HPDE6-E6E7 (cell line): ENCODE results near the gene HSD17B3.
A peak's percentile ranks its signal among the peaks of the same experiment; 100 is the strongest.
"Not testable (repeated sequence)": the region's sequence is repeated elsewhere in the genome, so short reads cannot be mapped to it uniquely, and the experiment has no call there.

ENCODE experiments used
- DNase-seq: peaks from one replicate; pipeline ENCODE4 v3.0.0; 2011; ENCODE audit warnings: missing footprints; ENCODE audit errors: extremely low spot score

The HSD17B3 gene

GRCh38 chr9:96306958-96307357, 5.0 kb upstream of the HSD17B3 start:
- DNase-seq: not testable (repeated sequence)

- DNase-seq: no peak
These were observed 3.2 kb upstream of the HSD17B3 start for GRCh38 chr9:96305171-96305570.

DNA sequence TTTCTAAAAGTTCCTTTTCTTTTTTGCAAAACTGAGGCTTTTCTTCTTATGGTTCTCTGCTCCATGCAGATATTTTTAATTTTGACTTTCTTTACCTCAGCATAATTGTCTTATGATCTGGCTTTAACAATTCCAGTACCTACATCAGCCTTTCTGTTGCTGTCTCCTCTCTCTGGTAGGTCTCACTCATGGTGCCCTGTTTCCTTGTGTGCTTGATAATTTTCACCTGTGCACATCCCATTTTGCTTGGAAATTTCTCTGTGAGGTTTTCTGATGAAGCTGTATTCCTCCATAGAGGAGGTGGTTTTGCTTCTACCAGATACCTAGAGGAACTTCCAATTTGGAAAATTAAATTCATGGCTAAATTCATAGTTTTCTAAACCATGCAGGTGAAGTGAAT, 2.3 kb upstream of the HSD17B3 start:
- no peak for DNase-seq

DNA sequence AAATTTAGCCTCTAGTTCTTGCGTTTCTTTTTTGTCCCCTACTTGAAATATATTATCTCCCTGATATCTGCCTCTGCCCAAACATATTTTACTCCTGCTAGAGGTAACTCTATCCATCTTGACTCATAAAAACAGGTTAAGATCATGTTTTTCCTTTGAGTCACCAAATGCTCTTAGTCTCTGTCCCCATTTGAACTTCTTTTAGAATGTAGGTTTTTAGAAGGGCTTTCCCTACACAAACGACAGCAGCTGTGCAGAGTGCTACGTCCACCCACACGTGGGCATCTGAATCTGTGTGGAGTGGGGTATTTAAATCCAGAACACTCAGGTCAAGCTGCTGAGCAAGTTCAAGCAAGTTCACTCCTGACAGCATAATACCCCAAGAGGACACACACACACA, 2.2 kb downstream of the HSD17B3 start:
- peak; percentile 66 for DNase-seq

DNA sequence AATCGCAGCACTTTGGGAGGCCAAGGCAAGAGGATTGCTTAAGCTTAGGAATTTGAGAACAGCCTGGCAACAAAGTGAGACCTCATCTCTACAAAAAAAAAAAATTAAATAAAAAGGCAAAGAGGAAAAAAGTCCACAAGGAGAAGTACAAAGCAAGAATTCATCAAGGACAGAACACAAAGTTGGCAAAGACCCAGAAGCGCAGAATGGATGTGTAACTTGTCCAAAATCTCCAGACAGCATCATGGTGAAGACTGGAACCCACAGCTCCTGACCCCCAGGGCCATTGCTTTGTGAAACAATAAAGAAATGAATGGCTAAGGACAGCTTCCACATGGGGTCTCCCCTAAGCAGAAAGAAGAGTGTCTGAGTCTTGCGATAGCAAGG, 7.8 kb downstream of the HSD17B3 start:
- no peak for DNase-seq

- no peak for DNase-seq
These were observed 8.3 kb downstream of the HSD17B3 start for GRCh38 chr9:96293498-96294158.

GRCh38 chr9:96289392-96289791, 12.6 kb downstream of the HSD17B3 start:
- no peak for DNase-seq

DNA sequence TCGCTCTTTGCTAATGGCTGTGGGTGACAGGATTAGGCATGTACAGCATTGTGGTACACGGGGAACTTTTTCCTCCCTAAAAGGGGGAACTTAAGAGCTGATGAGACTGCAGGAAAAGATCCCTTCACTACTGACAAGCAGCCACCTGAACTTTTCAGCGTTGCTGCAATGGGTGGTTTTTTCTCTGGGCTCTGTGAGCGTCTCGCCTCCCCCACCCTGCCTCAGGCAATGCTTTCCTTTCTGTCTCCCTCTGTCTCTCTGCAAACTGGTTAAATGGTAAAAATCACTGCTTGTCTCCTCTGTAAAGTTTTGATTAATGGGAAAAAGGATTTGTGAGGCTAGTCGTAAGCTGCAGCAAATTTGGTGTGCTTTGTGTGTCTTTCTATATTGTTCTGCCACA, 20.3 kb downstream of the HSD17B3 start:
- DNase-seq: no peak

GRCh38 chr9:96279932-96280331, 22.0 kb downstream of the HSD17B3 start:
- DNase-seq: no peak

DNA sequence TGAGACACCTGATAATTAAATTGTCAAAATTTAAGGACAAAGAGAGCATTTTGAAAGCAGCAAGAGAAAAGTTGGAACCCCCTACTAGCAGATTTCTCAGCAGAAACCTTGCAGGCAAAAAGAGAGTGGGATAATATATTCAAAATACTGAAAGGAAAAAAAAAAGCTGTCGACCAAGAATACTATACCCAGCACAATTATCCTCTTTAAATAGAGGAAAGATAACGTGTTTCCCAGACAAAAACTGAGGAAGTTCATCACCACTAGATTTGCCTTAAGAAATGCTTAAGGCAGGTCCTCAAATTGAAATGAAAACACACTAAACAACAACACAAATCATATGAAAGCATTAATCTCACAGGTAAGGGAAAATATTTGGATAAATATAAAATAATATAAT, 27.0 kb downstream of the HSD17B3 start:
- DNase-seq: no peak

DNA sequence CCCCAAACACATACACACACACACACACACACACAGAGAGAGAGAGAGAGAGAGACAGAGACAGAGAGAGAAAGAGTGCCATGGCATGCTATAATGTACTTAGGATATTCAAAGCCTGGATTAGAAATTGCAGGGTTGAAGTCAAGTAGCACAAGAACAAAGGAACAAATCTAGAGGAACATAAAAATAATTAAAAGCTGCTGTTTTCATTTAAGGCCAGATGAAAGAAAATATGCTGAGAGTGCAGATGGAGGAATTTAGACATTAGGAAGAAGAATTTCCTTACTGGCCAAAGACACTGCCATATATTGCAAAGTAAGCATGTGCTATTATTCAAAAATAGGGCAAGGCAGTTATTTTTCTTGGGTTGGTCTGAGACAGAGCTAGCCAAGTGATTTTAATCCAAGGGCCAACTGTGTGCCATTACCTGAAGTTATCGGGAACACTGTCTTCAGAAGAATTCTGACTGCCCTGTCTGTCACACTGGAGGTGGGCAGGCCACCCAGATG, 31.7 kb downstream of the HSD17B3 start:
- no peak for DNase-seq

DNA sequence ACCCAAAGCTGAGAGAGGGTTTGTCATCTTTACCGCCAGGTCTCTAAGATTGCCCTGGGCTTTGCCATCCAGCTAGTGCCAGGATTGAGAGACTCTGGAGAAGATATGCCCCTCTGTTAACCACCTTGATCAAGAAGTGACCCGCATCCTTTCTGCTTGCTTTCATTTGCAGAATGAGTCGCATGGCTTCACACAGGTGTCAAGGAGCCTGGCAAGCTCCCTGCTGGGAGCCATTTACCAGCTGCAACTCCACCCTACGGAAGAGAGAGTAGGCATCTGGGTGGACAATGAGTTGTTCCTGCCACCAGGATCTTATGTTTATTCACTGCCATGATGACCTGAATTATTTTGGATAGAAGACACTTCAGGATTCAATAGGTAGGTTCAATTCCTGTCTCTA, 43.0 kb downstream of the HSD17B3 start:
- DNase-seq: no peak

- peak; percentile 63 for DNase-seq
These were observed 45.2 kb downstream of the HSD17B3 start for GRCh38 chr9:96256800-96257199.

DNA sequence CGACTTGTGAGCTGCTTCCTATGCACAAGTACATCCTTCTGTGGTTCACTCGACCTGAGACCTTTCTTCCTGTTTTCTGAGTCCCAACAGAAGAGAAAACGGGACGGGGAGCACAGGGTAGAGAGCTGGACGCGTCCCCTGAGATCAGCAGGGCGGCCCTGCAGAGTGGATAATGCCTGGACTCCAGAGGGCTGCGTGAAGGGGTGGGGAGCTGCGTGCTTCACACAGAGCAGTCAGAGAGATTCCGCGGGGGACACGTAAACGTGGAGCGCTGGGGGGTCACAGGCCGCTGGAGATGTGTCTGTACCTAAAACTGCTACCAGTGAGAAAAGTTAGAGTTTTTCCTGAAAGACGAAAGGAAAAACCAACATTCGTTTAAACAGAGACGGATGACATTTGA, 46.3 kb downstream of the HSD17B3 start:
- no peak for DNase-seq

DNA sequence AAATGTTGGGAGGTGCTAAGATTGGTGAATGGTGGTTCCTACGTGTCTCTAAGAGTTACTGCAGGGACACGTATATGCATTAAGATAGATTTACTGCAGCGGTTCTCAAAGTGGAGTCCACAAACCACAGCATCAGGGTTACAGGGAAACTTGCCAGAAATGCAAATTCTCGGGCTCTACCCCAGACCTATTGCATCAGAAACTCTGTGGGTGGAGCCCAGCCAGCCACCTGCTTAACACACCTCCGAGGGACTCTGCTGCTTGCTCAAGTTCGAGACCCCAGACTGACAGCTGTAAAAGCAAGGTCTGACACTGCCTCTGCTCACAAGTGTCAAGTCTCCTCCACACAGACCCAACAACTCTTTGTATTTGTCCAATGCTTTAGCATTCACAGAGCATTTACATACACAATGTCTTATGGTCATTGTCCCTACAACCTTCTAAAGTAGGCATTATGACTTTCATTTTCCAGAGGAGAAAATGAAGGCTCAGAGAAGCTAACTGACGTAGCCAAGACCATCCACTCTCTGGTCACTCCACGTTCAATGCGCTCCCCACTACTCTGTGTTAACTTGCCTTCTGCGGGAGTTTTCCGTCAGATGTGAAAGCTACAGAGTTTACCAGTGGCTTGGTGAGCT, 48.8 kb downstream of the HSD17B3 start:
- no peak for DNase-seq

- DNase-seq: peak; percentile 70
These were observed 50.5 kb downstream of the HSD17B3 start for GRCh38 chr9:96251451-96251850.

- DNase-seq: no peak
These were observed 52.2 kb downstream of the HSD17B3 start for GRCh38 chr9:96249746-96250145.

- DNase-seq: no peak
These were observed 55.7 kb downstream of the HSD17B3 start for GRCh38 chr9:96246267-96246671.

DNA sequence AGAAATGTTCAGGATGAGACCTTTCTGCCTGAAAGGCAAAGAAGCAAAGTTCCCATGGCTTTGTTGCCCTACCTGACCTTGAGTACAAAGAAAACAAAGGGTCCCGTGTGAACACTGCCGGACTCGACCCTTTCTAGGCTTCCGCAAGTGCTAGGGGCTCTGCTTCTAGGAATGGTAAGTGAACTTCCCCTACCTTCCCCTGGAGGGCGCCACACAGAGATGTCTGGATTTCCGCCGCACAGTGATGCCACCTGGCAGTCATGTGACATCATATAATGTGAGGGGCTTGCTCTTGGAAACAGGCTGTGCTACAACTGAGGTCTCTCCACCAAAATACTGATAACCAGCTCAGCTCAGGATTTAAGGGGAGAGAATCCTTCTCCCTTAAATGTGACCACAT, 56.6 kb downstream of the HSD17B3 start:
- DNase-seq: no peak

DNA sequence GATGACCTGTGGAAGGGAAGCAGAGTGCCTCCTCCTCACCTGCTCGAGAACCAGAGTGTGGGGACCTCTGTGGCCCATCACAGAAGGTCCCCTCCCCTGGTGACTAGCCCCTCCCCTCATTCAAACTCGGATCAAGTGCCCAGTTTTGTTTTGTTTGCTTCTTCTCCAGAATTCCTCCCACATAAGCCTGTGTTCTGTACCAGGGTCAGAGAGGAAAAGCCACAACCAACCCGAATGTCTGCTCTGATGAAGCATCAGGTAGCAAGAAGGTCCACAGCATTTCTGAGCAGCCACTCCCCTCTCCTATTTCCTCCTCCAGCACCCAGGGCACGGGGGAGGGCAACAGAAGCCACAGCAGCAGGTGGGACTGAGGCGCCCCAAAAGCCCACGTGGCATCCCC, 58.2 kb downstream of the HSD17B3 start:
- no peak for DNase-seq

- no peak for DNase-seq
These were observed 59.2 kb downstream of the HSD17B3 start for GRCh38 chr9:96242811-96243210.

- peak; percentile 29 for DNase-seq
These were observed 60.6 kb downstream of the HSD17B3 start for GRCh38 chr9:96241391-96241809.

- no peak for DNase-seq
These were observed 65.0 kb downstream of the HSD17B3 start for GRCh38 chr9:96236854-96237550.
